NOMO-1 treated with dmso at 0.1 percent for 144 hours (cell line): Measurements from ENCODE around the gene STRBP.
"Not testable (repeated sequence)": the region's sequence is repeated elsewhere in the genome, so short reads cannot be mapped to it uniquely, and the experiment has no call there.

Source experiments
- DNase-seq: peaks from one replicate; lab custom pipeline; 2025; ENCODE audit not compliant: unreplicated experiment; lab: John Stamatoyannopoulos, UW

STRBP gene

DNA sequence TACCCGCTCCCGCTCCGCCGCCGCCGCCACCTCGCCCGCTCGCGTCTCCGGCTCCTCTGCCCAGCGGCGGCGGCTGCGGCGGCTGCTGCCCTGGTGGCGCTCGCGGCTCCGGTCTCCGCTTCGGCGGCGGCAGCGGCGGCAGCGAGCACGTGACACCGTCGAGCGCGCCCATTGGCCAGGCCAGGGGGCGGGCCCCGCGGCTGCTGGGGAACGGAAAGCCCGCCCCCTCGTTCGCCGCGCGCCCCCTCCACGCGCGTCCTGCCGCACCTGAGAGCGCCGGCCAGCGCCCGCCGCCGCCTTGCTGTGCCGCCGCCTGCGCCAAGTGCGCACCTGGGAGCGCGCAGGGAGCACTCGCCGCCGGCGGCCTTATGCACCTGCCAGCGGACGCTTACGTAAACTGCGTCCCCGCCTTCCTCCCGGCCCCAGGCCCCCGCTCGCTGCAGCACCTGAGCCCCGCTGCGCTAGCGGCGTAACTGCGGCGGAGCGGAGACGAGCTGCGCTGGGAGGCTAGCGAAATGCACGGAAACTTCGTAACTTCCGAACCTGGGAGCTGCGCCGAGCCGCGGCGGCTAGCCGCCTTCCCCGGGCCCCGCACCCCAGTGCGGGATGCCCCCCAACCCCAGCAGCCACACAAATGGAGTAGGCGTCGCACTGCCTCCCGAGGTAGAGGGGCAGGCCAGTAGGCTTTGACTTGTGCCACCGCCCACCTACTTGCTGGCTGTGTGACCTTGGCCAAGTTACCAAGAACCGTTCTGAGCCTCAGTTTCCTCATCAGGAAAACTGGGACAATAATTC lies at the start of gene STRBP:
STRBP (minus strand) TSS at position 122 of the 795 bp plus-strand sequence. CDS start 84,452 bp downstream, outside the sequence.
- DNase-seq = peak; percentile 82

DNA sequence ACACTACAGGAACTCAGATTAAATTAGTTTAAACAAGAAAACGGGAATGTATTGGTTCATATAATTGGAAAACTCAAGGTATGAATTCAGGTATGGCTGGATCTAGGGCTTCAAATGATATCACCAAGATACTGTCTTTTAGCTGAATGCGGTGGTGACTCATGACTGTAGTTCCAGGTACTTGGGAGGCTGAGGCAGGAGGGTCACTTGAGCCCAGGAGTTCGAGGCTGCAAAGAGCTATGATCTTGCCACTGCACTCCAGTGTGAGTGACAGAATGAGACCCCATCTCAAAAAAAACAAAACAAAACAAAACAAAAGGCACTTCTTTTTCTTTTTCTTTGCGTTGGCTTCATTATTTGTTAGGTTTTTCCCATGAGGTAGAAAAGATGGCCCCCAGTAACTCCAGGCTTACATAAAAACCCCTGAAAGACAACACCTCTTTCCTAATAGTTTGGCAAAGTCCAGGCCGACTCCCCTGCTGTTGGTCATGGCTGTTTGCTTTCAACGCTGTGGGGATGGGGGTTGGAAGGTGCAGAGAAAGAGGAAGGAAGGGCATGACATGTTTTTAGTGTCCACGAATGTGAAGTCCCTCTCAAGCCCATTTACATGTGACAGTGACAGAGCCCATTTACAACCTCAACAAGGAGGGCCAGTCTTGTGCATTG lies 47.8 kb upstream of the STRBP start:
- peak; percentile 60 for DNase-seq

DNA sequence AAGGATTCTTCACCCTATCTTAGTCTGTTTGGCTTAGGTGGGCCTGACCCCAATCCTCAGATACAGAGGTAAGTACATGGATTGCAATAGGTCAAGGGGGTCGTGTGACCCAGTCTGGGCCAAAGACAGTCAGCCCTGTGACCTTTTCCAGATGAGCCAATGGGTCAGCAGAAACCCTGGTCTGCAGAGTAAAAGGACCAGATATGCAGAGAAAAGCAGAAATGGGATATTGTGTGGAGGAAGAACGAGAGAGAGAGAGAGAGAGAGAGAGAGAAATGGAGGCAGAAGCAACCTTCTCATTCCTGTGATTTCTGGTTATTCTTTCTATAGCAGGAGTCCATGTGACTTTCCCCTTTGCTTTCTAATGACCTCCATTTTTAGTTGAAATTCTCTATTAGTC lies 47.2 kb upstream of the STRBP start:
- DNase-seq = no peak

DNA sequence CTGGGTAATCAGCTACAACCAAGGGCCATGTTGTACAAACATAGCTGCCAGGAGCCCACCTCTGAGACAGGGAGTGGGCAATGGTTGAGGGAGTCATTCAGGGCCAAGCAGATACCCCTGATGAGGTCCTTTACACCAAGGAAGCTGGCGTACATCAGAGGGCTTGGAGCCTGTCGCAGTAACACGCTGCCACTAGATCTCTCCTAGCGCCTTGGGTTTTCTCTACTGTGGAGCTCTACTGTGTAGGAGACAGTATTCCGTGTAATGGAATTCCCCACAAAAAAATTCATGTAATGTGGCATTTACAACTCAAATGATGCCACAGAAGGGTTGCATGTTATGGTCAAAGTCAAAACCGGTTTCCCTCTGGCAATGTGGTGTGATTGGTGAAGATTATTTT lies 46.2 kb upstream of the STRBP start:
- no peak for DNase-seq

DNA sequence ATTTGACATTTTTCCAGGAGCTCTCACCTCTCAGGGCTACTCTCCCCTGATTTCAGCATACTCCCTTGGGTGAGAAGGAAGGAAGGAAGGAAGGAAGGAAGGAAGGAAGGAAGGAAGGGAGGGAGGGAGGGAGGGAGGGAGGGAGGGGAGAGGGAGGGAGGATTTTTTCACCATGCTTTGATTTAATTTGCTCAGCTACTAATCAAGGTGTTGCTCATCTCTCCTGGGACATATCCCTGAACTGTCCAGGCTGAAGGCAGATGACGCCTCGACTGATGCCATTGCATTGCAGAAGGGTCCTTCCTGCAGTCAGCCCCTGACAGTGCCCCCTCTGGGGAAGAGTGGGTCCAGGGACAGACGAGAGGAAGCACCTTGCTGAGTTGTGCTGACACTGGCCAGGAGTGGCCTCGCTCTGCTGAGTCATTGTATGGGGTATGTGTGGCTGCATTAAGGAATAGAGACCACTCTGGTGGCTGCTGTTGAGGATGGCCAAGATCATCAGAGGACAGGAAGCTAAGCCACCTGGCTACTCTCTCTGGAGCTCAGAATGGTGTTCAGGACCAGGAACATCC lies 44.0 kb upstream of the STRBP start:
- no peak for DNase-seq

DNA sequence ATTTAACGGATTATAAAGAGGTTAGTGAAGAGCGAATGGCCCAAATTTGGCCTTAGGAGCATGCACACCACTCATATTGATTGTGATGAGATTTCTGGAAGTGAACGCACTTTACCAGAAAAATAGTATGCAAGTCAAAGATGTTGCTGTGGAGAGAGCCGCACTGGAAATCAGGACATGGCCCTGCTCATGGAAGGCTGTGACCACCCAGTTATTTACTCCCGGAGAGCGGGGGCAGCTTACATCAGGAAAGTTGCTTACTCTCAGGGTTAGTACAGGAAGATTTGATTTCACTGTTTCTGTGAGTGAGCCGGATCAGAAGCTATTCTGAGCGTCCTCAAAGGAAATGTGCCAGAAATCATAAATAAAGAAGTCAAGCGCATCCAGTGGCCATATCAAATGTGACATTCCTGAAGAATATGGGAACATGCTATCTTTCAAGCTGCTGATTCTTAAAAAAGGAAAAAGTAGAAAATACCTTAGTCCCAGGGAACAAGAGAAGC lies 42.9 kb upstream of the STRBP start:
- no peak for DNase-seq

DNA sequence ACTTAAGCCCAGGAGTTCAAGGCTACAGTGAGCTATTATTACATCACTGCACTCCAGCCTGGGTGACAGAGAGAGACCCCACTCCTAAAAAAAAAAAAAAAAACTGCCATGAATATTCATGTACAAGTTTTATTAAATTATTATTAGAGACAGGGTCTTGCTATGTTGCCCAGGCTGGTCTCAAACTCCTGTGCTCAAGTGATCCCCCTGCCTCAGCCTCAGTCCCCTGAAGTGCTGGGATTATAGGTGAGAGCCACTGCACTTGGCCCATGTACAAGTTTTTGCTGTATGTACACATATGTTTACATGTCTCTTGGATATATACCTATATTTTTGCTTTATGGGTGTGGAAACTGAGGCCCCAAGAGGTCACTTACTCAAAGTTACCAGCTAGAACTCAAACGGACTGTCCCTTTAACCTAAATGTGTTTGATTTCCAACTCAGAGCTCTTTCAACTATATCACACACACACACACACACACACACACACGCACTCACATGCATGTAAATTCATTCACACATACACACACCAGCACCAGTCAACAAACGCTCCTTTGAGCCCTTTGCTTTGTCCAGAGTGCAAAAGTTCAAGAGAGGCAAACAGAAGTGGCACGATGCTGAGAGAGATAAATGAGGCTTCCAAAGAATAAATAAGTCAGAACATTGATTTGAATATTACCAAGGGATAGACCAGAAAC lies 42.3 kb upstream of the STRBP start:
- no peak for DNase-seq

DNA sequence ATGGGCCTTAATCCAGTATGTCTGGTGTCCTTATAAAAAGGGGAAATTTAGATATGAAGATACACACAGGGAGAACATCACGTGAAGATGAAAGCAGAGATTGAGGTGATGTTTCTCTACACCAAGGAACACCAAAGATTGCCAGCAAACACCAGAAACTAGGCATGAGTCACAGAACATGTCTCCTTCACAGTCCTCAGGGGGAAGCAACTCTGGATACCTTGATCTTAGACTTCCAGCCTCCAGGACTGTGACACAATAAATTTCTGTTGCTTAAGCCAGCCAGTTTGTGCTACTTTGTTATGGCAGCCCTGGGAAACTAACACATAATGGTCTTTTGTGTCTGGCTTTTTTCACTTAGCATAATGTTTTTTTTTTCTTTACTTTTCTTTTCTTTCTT lies 41.2 kb upstream of the STRBP start:
- DNase-seq = no peak

DNA sequence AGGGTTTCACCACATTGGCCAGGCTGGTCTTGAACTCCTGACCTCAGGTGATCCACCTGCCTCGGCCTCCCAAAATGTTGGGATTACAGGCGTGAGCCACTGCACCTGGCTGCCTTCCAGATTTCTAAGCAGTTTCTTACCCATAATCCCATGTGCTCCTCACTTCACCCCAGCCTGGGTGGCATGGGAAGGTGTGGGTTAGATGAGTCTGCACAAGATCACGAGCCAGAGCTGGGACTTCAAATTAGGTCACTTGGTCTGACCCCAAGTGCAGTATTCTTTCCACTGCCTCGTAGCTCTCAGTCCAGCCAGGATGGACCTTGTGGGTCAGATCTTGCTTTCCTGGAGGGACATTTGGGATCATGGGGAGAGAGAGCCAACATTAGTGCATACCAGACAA lies 37.5 kb upstream of the STRBP start:
- DNase-seq = no peak

DNA sequence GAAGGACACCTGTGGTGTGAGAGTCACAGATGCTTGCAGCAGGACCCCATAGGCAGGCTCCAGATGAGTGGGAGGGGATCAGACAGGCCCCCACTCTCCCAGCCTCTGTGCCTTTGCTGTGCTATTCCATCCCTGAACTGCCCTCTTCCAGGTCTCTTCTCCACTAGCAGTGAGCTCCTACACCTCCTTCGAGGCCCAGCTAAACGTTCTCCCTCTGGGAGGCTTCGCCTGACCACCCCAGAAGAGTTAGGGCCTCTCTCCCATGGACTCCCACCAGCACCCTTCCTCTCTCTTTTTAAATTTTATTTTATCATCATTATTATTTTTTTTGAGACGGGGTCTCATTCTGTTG lies 35.9 kb upstream of the STRBP start:
- DNase-seq = no peak

DNA sequence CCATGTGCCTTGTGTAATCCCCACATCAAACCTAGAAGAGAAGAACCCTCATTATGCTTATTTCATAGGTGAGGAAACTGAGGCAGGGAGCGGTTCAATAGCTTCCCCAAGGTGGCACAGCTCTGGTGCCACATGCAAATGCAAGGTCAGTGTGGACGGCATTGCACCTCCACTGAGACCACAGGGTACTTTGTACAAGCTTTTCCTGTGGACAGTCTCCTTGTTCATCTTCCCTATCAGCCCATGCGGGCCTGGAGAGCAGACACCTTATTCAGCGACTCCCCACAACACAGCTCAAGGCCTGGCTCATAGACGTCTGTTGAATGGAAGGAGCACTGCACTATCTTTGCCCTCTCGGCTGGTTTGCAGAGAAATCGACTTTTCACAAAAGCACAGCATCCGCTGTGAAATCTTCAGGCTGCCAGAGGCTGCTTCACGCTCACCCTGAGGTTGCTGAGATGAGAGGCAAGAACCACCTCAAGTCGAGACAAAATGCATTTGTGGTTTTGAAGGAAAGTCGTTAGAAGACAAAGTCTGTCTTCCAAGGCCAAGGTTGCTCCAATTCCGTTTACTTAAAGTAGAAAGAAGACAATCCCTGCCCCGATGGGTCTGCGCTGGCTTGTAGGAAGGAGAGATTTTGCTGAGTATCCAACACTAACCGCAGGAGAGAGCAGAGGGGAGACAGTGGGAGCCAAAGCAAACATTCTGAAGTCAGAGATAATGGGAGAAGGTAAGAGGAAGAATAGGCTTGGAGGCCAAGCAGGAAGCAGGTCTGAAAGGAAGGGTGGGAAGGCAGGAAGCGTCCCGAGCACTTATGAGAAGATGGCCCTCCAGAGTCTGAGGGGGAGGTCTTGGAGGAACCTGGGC lies 34.2 kb upstream of the STRBP start:
- no peak for DNase-seq

DNA sequence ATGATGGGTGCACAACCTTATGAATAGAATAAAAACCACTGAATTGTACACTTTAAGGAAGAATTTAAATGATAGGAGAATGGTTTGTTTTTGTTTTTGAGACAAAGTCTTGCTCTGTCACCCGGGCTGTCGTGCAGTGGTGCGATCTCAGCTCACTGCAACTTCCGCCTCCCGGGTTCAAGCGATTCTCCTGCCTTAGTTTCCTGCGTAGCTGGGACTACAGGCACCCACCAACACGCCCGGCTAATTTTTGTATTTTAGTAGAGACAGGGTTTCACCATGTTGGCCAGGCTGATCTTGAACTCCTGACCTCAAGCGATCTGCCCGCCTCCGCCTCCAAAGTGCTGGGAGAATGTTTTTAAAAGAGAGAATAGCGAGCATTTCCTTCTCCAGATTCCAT lies 33.5 kb upstream of the STRBP start:
- not testable (repeated sequence) for DNase-seq

DNA sequence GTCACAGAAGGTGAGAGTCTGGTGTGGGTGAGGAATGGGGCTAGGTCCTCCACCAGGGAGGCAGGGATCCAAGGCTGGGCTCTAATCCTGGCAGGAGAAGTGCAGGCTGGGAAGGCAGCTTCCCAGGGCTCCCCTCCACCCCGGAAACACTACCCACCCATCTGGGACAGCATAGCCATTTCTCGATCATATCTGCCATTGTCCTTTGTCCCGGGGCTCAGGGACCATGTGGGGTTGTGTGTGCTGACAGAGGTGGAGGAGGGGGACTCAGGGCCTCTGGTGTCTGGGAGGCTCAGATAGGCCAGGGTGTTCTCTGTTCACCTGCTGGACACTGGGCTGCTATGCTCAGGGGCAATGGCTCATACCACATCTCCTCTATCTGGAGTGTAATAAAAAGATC lies 32.2 kb upstream of the STRBP start:
- DNase-seq = no peak

DNA sequence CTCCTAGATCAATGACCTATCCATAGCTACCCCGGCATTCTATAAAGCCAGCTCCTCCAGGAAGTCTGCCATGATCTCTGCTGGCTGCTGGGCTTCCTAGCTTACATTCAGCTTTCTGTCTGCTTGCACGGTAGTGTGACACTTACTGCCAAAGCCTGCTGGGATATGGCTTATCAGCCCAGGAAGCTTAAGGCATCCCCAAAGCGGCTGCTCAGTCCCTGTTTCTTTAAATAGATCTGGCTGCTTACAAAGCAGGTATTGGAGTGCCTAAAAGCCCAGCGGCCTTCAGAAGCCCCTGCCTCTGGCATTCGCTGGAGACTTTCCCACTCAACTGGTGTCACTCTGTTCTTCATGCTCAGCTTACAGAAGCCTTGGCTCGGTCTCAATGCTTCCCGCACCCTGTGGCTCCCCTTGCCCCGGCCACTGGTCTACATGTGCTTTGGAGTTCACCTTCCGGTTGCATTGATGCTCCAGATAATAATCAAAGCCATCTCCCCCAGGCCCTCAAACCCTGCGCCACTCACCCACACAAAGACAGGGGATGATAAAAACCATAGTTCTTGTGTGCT lies 31.3 kb upstream of the STRBP start:
- no peak for DNase-seq

DNA sequence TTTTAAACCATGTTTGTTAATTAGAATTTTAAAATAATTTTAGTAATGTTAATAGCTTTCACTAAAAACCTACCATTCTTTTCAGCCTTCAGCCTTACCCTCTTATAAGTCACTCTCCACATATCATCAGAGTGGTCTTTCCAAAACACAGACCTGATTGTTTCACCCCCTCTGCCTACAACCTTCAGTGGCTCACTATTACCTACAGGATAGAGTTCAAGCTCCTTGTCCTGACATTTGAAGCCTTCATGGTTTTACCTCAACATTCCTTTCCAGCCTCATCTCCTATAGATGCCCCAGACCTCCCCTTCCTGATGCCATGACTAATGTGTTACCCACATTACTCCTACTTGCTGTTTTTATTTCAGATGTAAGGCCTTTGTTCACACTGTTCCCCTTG lies 27.8 kb upstream of the STRBP start:
- no peak for DNase-seq

DNA sequence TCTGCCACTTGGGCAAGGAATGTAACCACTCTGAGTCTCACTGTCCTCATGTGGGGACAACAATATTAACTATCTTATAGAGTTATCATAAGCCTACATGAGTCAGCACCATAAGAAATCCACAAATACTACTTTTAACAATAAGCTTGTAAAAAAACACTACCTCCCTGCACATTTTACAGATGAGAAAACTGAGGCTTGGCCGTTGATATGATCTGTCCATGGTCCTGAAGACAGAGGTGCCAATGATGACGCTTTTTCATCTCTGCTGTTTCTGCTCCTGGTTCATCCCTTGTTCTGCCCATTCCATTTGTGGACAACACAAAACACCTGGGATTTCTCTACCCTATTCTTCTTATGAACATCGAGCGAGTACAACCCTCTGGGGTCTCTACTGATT lies 23.4 kb upstream of the STRBP start:
- no peak for DNase-seq

DNA sequence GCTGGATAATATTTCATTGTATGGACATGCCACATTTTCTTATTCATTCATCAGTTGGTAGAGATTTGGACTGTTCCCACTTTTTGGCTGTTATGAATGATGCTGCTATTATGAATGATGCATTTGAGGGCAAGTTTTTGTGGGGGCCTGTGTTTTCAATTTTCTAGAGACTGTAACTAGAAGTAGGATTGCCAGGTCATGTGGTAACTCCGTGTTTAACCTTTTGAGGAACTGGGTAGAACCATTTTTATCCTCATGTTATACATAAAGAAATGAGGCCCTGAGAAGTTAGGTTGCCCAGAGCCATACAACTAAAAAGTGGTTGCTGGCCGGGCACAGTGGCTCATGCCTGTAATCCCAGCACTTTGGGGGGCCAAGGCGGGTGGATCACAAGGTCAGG lies 22.4 kb upstream of the STRBP start:
- DNase-seq = no peak

DNA sequence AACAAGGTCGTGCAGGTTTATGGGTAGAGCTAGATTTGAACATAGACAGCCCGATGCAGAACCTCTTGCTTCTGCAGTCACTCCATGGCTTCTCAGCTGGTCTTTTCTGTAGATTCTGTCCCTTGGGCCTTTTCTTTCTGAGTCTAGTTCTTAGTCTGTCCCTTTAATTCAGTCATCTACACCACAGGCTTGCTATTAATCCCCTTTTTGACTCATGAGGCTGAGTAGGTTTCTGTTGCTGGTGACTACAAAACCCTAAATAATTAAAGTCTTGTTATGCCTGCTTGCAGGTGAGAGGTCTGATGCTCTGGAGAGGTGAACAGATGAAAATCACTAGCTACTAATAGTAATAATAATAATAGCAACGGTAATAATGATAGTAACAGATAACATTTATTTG lies 19.3 kb upstream of the STRBP start:
- DNase-seq = no peak

DNA sequence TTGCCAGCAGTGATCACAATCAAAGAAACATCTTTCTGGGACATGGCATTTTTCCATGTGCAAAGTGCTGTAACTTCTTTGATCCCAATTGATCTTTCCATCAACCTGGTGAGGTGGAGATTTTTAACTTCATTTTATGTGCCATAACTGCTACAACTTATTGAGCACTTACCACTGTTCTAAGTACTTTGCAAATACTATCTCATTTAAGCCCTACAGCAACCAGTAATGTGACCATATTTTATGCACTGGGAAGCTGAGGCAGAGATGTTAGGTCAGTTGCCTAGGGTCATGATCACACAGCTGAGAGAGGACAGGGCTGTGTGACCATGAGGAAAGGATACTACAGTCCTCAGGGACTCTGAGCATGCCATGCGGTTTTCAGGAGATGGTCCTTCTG lies 17.9 kb upstream of the STRBP start:
- no peak for DNase-seq

DNA sequence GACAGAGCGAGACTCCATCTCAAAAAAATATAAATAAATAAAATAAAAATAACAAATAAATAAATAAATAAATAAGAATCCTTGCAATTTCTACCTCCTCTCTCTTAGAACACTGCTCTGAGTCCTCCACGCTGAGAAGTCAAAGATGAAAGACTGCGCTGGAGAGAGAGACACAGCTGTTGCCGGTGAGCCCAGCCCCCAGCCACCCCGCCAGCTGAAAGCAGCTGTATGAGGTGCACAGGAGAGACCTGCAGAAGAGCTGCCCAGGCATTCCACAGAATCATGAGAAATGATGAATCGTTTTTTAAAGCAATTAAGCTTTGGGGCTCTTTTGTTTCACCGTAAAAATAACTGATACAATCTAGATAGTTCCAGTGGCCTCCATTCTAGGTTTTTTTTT lies 16.3 kb upstream of the STRBP start:
- no peak for DNase-seq
